HG03108 (cell line): ENCODE measurements around the gene CCDC136.

Source experiments
- ATAC-seq: cut with Tn5 transposase; IDR thresholded peaks from one replicate; pipeline ENCODE4 v1.9.1; 2021; ENCODE audit warnings: moderate library complexity; ENCODE audit not compliant: unreplicated experiment

CCDC136 gene

GRCh38 chr7:128830231-128831177 is 38.7 kb downstream of the CCDC136 start, which contains the start of gene FLNC:
TSS of gene FLNC (plus strand) at chr7:128830406. CDS start at chr7:128830638, 232 bp downstream.
- no peak for ATAC-seq

- no peak for ATAC-seq
Observed at GRCh38 chr7:128831178-128831993, 39.6 kb downstream of the CCDC136 start.

- no peak for ATAC-seq
Observed at GRCh38 chr7:128831994-128832879, 40.5 kb downstream of the CCDC136 start.

GRCh38 chr7:128832880-128833147 is 41.0 kb downstream of the CCDC136 start:
- no peak for ATAC-seq

- ATAC-seq: no peak
Observed at GRCh38 chr7:128833148-128833945, 41.6 kb downstream of the CCDC136 start.

- ATAC-seq: no peak
Observed at GRCh38 chr7:128833946-128834325, 42.2 kb downstream of the CCDC136 start.

- ATAC-seq: no peak
Observed at GRCh38 chr7:128835231-128835751, 43.5 kb downstream of the CCDC136 start.

GRCh38 chr7:128835790-128836641 is 44.2 kb downstream of the CCDC136 start:
- no peak for ATAC-seq

- no peak for ATAC-seq
Observed at GRCh38 chr7:128836729-128837348, 45.1 kb downstream of the CCDC136 start.

GRCh38 chr7:128837521-128837921 is 45.8 kb downstream of the CCDC136 start:
- ATAC-seq: no peak

GRCh38 chr7:128838109-128838779 is 46.5 kb downstream of the CCDC136 start:
- no peak for ATAC-seq

- ATAC-seq: no peak
Observed at GRCh38 chr7:128838981-128839731, 47.4 kb downstream of the CCDC136 start.

- ATAC-seq: no peak
Observed at GRCh38 chr7:128839751-128840177, 48.0 kb downstream of the CCDC136 start.

- no peak for ATAC-seq
Observed at GRCh38 chr7:128840326-128841170, 48.8 kb downstream of the CCDC136 start.

GRCh38 chr7:128841171-128841690 is 49.5 kb downstream of the CCDC136 start:
- ATAC-seq: no peak
